Measurements from ENCODE around the gene PLCG1.

- TF ChIP-seq POLR2A (IDR thresholded peaks at IDR 0.05; ENCODE audit: low read depth, low read length) (no peak), POLR2AphosphoS5 (IDR thresholded peaks at IDR 0.05; ENCODE audit: low read depth, low read length) (no peak), TAF1 (IDR thresholded peaks at IDR 0.05; ENCODE audit: low read depth, low read length) (no peak), SPI1 (IDR thresholded peaks at IDR 0.05; ENCODE audit: low read depth, low read length) (no peak), PAX5 (IDR thresholded peaks at IDR 0.05; ENCODE audit: insufficient read depth, low read length, severe bottlenecking) (no peak), POU2F2 (IDR thresholded peaks at IDR 0.05; ENCODE audit: low read depth, low read length) (no peak)
Measured at GRCh38 chr20:41173791-41174341, 36.5 kb downstream of the PLCG1 start.

Data from GM12891 (cell line).